BE2C (cell line): ENCODE data around the gene STK11.

Experiments used
- DNase-seq: peaks from one replicate; pipeline ENCODE4 v3.0.0-alpha.2; 2020
- H3K27me3 ChIP-seq: fragments of 250-450 bp; sonication (Bioruptor Pico); 2 replicates; pipeline ENCODE4 v1.5.1; 2020; ENCODE audit warnings: mild to moderate bottlenecking
- H3K36me3 ChIP-seq: fragments of 250-450 bp; sonication (Bioruptor Pico); 2 replicates; pipeline ENCODE4 v1.5.1; 2020; ENCODE audit warnings: mild to moderate bottlenecking
- H3K4me1 ChIP-seq: fragments of 250-450 bp; sonication (Bioruptor Pico); 2 replicates; pipeline ENCODE4 v1.5.1; 2020
- H3K4me3 ChIP-seq: 2 replicates; pipeline ENCODE4 v1.5.1; 2011; ENCODE audit warnings: low read depth, low read length
- H3K9me3 ChIP-seq: fragments of 250-450 bp; sonication (Bioruptor Pico); 2 replicates; pipeline ENCODE4 v1.5.1; 2020
- CTCF ChIP-seq: IDR thresholded peaks from 2 replicates; pipeline ENCODE4 v1.5.1; 2012; ENCODE audit warnings: mild to moderate bottlenecking, low read depth, low read length

Gene STK11

GRCh38 chr19:1239796-1240737 lies 34.5 kb downstream of the STK11 start:
- Histone ChIP-seq H3K4me1 (peaks cover 9% of the 10 kb centered on the region), H3K36me3 (peaks cover 16% of the 10 kb centered on the region), H3K27me3 (no peaks in the 10 kb centered on the region), H3K4me3 (peak overlapping the region; percentile 51), H3K9me3 (no peaks in the 10 kb centered on the region)
- peak; percentile 93 for DNase-seq
- peak; percentile 53 for TF ChIP-seq CTCF

DNA sequence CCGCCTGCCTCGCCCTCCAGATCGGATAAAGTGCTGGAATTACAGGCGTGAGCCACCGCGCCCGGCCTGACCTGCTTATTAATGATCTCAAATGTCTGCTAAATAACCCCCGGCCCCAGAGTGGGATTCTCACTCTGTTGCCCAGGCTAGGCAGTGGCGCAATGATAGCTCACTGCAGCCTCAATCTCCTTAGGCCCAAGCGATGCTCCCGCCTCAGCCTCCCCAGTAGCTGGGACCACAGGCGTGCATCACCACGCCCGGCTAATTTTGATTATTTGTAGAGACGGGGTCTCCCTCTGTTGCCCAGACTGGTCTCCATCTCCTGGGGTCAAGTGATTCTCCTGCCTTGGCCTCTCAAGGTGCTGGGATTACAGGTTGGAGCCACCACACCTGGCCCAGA lies 35.3 kb downstream of the STK11 start:
- no peak for TF ChIP-seq CTCF
- no peaks in the 10 kb centered on the region for H3K9me3 ChIP-seq
- peaks cover 12% of the 10 kb centered on the region for H3K36me3 ChIP-seq
- H3K4me1 ChIP-seq, result peaks cover 12% of the 10 kb centered on the region
- H3K4me3 ChIP-seq, result peak overlapping the region; percentile 76
- no peak for DNase-seq
- no peaks in the 10 kb centered on the region for H3K27me3 ChIP-seq

GRCh38 chr19:1241417-1242095 lies 36.0 kb downstream of the STK11 start, which contains the start of gene ATP5F1D:
TSS of gene ATP5F1D (plus strand) at chr19:1241751. CDS start at chr19:1241851, 100 bp downstream.
- peaks cover 16% of the 10 kb centered on the region for H3K4me1 ChIP-seq
- H3K27me3 ChIP-seq, result no peaks in the 10 kb centered on the region
- peak within 1 kb of the TSS; percentile 76 for H3K4me3 ChIP-seq
- H3K36me3 ChIP-seq, result peaks cover 12% of the 10 kb centered on the region
- H3K9me3 ChIP-seq, result no peaks in the 10 kb centered on the region
- no peak for TF ChIP-seq CTCF
- DNase-seq, result peak; percentile 96

GRCh38 chr19:1243768-1244692 lies 38.5 kb downstream of the STK11 start:
- Histone ChIP-seq H3K36me3 (peaks cover 12% of the 10 kb centered on the region), H3K4me1 (peaks cover 20% of the 10 kb centered on the region), H3K9me3 (no peaks in the 10 kb centered on the region; the same call in 1 of the 2 replicates), H3K4me3 (no peak overlapping the region; the same call in 1 of the 2 replicates), H3K27me3 (no peaks in the 10 kb centered on the region)
- peak; percentile 91 for DNase-seq
- peak; percentile 92 for TF ChIP-seq CTCF

DNA sequence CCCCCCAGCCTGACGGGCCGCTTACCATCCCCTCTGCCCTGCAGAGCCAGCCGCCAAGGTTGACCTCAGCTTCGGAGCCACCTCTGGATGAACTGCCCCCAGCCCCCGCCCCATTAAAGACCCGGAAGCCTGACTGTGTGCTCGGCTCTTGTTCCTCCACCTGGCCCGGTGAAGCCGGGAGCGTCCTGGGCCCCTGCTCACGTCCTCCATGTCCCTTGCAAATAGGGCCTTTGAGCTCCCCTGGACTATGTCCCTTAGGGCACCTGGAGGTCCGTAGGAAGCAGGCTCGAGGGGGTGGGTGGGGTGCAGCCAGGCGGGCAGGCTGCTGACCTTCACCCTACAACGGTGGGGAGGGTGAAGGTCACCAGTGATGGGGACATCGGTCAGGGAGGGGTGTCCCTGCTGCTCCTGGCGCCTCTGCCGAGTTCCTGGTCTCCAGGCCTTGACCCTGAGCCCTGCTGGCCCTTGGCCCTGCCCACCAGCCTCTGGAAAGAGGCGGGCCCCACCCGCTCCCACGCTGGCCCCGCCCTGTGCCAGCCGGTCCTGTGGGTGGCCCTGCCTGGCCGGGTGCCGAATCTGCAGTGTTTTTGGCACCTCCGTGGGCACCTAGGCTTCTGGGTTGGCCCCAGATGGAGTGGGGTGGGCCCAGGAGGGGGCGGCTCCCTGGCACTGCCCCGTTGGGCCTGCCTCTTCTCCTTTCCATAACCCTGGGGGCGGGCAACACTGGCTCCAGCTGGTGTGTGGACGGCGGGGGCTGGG lies 39.3 kb downstream of the STK11 start:
- Histone ChIP-seq H3K9me3 (no peaks in the 10 kb centered on the region; the same call in 1 of the 2 replicates), H3K27me3 (no peaks in the 10 kb centered on the region), H3K4me1 (peaks cover 17% of the 10 kb centered on the region), H3K36me3 (peaks cover 14% of the 10 kb centered on the region), H3K4me3 (peak overlapping the region; percentile 29)
- DNase-seq, result no peak
- TF ChIP-seq CTCF, result no peak
